Gastrocnemius medialis (tissue), 4 donors: ENCODE results near the gene TTC39A.

Experiments used
- POLR2A ChIP-seq, 2 donors: fragments of 450-650 bp; IDR thresholded peaks; one replicate each; pipeline ENCODE4 v1.6.1; 2017; ENCODE audit warnings: antibody characterized with exemption in 2 of 2, mild to moderate bottlenecking in 2 of 2, moderate library complexity in 2 of 2
- TF ChIP-seq, protein P1 (sequence below), 5 experiments: fragments of 450-650 bp in 3 of 5; fragments of 200-600 bp in 2 of 5; sonication (generic) in 2 of 5; IDR thresholded peaks in 4 of 5; conservative IDR thresholded peaks in 1 of 5; 1 replicate in 4 of 5; 2 replicates in 1 of 5; pipeline ENCODE4 v1.5.1; 2016 to 2019; ENCODE audit warnings: antibody characterized with exemption in 5 of 5, mild to moderate bottlenecking in 3 of 5, moderate library complexity in 3 of 5

DNA sequence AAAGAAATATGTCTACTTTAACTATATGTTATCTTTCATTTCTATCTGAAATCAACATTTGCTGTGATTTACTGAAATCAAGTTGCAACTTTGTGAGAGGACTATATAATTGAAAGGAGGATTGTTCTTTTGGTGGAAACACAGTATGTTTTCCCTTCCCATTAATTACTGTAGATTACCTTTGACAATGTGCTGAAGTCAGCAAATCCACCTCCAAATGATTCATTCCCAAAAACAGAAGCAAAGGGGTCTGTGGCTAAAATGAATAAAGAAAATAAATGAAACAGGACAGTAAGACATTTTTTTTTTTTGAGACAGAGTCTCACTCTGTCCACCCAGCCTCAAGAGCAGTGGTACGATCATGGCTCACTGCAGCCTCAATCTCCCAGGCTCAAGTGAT lies 35.4 kb upstream of the TTC39A start:
- TF ChIP-seq, protein P1, sequence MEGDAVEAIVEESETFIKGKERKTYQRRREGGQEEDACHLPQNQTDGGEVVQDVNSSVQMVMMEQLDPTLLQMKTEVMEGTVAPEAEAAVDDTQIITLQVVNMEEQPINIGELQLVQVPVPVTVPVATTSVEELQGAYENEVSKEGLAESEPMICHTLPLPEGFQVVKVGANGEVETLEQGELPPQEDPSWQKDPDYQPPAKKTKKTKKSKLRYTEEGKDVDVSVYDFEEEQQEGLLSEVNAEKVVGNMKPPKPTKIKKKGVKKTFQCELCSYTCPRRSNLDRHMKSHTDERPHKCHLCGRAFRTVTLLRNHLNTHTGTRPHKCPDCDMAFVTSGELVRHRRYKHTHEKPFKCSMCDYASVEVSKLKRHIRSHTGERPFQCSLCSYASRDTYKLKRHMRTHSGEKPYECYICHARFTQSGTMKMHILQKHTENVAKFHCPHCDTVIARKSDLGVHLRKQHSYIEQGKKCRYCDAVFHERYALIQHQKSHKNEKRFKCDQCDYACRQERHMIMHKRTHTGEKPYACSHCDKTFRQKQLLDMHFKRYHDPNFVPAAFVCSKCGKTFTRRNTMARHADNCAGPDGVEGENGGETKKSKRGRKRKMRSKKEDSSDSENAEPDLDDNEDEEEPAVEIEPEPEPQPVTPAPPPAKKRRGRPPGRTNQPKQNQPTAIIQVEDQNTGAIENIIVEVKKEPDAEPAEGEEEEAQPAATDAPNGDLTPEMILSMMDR (IDR thresholded peaks at IDR 0.05 in 4 of 5, conservative IDR thresholded peaks at IDR 0.05 in 1 of 5): no peak
- TF ChIP-seq POLR2A (IDR thresholded peaks at IDR 0.05): no peak
